ENCODE results near the gene CHST11.

GRCh38 chr12:104546575-104546974 lies 89.8 kb downstream of the CHST11 start:
- TF ChIP-seq CTCF (optimal IDR thresholded peaks at IDR 0.05 in 1 of 3, IDR thresholded peaks at IDR 0.05 in 1 of 3, conservative IDR thresholded peaks at IDR 0.05 in 1 of 3; ENCODE audit: extremely low read depth in 1 of 3, insufficient read depth in 2 of 3, low read length in 3 of 3) (no peak), EZH2 (IDR thresholded peaks at IDR 0.05; ENCODE audit: low read length) (no peak)
